Muscle layer of duodenum (tissue), 2 donors: ENCODE measurements around the gene TEK.
"Not testable (repeated sequence)": the region's sequence is repeated elsewhere in the genome, so short reads cannot be mapped to it uniquely, and the experiment has no call there.

ENCODE experiments used
- H3K27ac ChIP-seq: one replicate; pipeline ENCODE4 v1.7.0; 2013; ENCODE audit warnings: mild to moderate bottlenecking, low read length
- H3K27me3 ChIP-seq: one replicate; pipeline ENCODE4 v1.7.0; 2013; ENCODE audit warnings: low read depth, mild to moderate bottlenecking, control low read depth, low read length
- H3K36me3 ChIP-seq, 2 donors: one replicate each; pipeline ENCODE4 v1.7.0; 2013; ENCODE audit warnings: low read length in 2 of 2, control low read depth in 1 of 2, mild to moderate bottlenecking in 1 of 2; ENCODE audit not compliant: insufficient read depth in 2 of 2, control insufficient read depth in 1 of 2
- H3K4me1 ChIP-seq, 2 donors: one replicate each; pipeline ENCODE4 v1.7.0; 2013; ENCODE audit warnings: low read length in 2 of 2, mild to moderate bottlenecking in 2 of 2, control low read depth in 1 of 2, moderate library complexity in 1 of 2; ENCODE audit not compliant: insufficient read depth in 2 of 2, control insufficient read depth in 1 of 2
- H3K4me3 ChIP-seq, 2 donors: one replicate each; pipeline ENCODE4 v1.7.0; 2013; ENCODE audit warnings: low read length in 2 of 2, low read depth in 1 of 2, mild to moderate bottlenecking in 1 of 2
- H3K9me3 ChIP-seq, 2 donors: one replicate each; pipeline ENCODE4 v1.7.0; 2013; ENCODE audit warnings: low read length in 2 of 2, control low read depth in 1 of 2, mild to moderate bottlenecking in 1 of 2; ENCODE audit not compliant: control insufficient read depth in 1 of 2
- donor health status: healthy.

The TEK gene

DNA sequence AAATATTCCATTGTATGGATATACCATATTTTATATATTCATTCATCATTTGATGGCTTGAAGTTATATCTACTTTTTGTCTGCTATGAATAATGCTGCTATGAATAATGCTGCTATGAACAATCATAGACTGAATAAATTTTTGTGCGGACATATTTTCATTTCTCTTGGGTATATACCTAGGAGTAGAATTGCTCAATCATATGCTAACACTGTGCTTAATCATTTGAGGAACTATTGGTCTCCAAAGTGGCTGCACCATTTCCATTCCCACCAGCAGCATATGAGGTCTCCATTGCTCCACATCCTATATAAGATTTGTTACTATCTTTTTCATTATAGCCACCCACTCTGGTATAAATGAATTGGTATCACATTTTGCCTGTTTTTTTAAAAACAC lies 18.3 kb upstream of the TEK start:
- Histone ChIP-seq H3K9me3 (no peaks in the 10 kb centered on the region), H3K36me3 (no peaks in the 10 kb centered on the region), H3K4me3 (no peak overlapping the region), H3K27ac (no peak overlapping the region), H3K27me3 (no peaks in the 10 kb centered on the region), H3K4me1 (peaks cover 0 to 4% of the 10 kb centered on the region in 2 donors)

GRCh38 chr9:27092496-27092895 lies 16.5 kb upstream of the TEK start:
- not testable (repeated sequence) for H3K27me3 ChIP-seq, H3K9me3 ChIP-seq, H3K4me3 ChIP-seq, H3K27ac ChIP-seq, H3K36me3 ChIP-seq, H3K4me1 ChIP-seq

GRCh38 chr9:27093384-27094067 lies 15.5 kb upstream of the TEK start:
- not testable (repeated sequence) for H3K36me3 ChIP-seq, H3K9me3 ChIP-seq, H3K27me3 ChIP-seq, H3K4me3 ChIP-seq, H3K4me1 ChIP-seq, H3K27ac ChIP-seq

DNA sequence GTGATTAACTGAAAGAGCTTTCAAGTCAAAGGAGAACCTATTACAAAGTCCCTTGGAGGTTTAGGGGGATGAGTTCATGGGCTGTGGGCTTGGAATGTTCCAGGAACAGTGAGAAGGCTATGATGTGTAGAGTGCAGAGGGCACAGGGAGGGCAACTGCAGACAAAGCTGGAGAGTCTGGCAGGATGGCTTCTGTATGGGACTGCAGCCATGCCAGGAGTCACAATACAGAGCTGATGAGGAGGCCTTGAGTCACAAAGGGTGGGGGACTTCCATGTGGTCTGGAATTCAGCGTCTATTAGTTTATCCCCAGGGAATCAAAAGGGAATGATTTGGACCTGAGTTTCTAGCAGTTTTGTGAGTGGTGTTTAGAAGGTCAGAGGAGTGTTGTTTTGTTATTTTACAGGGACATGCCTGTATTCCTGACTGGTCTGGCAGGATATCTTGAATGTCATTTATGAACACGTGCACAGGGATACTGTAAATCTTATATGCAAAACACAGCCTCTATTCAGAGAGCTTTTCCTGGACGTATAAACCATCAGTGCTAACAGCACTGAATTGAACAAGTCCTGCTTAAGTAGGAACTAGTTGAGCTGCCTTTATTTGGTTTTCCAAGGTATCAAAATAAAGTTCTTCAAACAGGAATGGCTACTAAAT lies 14.3 kb upstream of the TEK start:
- Histone ChIP-seq H3K9me3 (no peaks in the 10 kb centered on the region), H3K4me3 (no peak overlapping the region), H3K27ac (no peak overlapping the region), H3K4me1 (no peaks in the 10 kb centered on the region), H3K36me3 (no peaks in the 10 kb centered on the region), H3K27me3 (no peaks in the 10 kb centered on the region)

- H3K27me3 ChIP-seq = no peaks in the 10 kb centered on the region
- no peaks in the 10 kb centered on the region for H3K36me3 ChIP-seq
- H3K9me3 ChIP-seq = no peaks in the 10 kb centered on the region
- H3K4me1 ChIP-seq = no peaks in the 10 kb centered on the region
- no peak overlapping the region for H3K27ac ChIP-seq
- no peak overlapping the region for H3K4me3 ChIP-seq
Observed at GRCh38 chr9:27107241-27107640, 1.8 kb upstream of the TEK start.

DNA sequence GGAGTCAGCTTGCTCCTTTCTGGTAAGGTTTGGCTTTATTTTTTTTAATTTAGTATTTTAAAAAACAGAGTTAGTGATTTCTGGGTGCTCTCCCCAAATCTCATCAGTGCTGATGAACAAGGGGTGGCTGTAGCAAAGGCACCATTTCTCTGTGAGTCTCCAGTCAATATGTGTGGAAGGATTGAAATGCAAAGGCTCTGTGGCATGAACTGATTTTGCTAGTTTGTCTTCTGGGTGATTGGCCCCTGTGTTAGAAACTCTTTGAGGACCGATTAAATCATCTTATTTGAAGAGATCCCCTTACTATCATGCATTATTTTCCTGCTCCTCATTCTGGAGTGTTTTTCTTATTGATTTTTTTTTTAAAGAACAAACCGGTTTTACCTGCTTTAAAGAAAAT lies 596 bp downstream of the TEK start:
- Histone ChIP-seq H3K27ac (peak overlapping the region; percentile 19), H3K4me1 (no peaks in the 10 kb centered on the region), H3K9me3 (no peaks in the 10 kb centered on the region), H3K36me3 (no peaks in the 10 kb centered on the region), H3K4me3 (peak overlapping the region; percentile 14 to 37), H3K27me3 (no peaks in the 10 kb centered on the region)

- Histone ChIP-seq H3K27ac (peak overlapping the region; percentile 19), H3K36me3 (no peaks in the 10 kb centered on the region), H3K4me1 (no peaks in the 10 kb centered on the region), H3K4me3 (peak overlapping the region in 1 of 2 donors; percentile 25), H3K9me3 (no peaks in the 10 kb centered on the region), H3K27me3 (no peaks in the 10 kb centered on the region)
Observed at GRCh38 chr9:27110181-27110580, 1.2 kb downstream of the TEK start.

DNA sequence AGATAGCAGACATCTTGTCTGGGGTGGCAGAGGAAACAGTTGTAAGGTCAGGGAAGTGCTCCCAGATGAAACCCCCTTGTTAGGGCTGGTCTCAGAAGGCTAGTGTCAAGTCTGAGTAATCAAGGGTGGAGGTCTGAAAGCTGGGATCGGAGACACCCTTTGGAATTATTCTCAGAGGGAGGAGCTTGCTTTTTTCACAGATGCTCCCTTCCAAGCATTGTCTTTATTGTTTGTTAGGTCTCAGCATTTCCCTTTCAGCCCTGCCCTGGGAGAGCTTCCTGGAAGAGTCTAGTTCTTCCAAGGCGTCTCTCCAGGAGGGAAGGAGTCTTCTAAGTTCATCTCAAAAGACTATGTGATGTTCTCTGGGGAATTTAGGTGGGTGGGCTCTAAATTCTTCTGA lies 3.2 kb downstream of the TEK start:
- Histone ChIP-seq H3K4me3 (no peak overlapping the region), H3K4me1 (no peaks in the 10 kb centered on the region), H3K36me3 (no peaks in the 10 kb centered on the region), H3K9me3 (no peaks in the 10 kb centered on the region), H3K27ac (no peak overlapping the region), H3K27me3 (no peaks in the 10 kb centered on the region)

- Histone ChIP-seq H3K4me3 (no peak overlapping the region), H3K4me1 (no peaks in the 10 kb centered on the region), H3K27ac (no peak overlapping the region), H3K36me3 (no peaks in the 10 kb centered on the region), H3K9me3 (no peaks in the 10 kb centered on the region), H3K27me3 (no peaks in the 10 kb centered on the region)
Observed at GRCh38 chr9:27117489-27118135, 8.6 kb downstream of the TEK start.

- Histone ChIP-seq H3K9me3 (no peaks in the 10 kb centered on the region), H3K4me3 (no peak overlapping the region), H3K27ac (no peak overlapping the region), H3K36me3 (no peaks in the 10 kb centered on the region), H3K4me1 (no peaks in the 10 kb centered on the region), H3K27me3 (no peaks in the 10 kb centered on the region)
Observed at GRCh38 chr9:27118916-27119315, 9.9 kb downstream of the TEK start.

- Histone ChIP-seq H3K27ac (no peak overlapping the region), H3K4me1 (peaks cover 5 to 23% of the 10 kb centered on the region in 2 donors), H3K27me3 (no peaks in the 10 kb centered on the region), H3K4me3 (no peak overlapping the region), H3K36me3 (no peaks in the 10 kb centered on the region), H3K9me3 (no peaks in the 10 kb centered on the region)
Observed at GRCh38 chr9:27124151-27124550, 15.1 kb downstream of the TEK start.
